Activated CD8-positive, alpha-beta memory T cell treated with anti-CD3 and anti-CD28 coated beads for 1 hour (primary cell): ENCODE data around the gene CELSR1.
"Not testable (repeated sequence)": the region's sequence is repeated elsewhere in the genome, so short reads cannot be mapped to it uniquely, and the experiment has no call there.

Experiments
- DNase-seq, 2 donors: peaks; one replicate each; pipeline ENCODE4 v3.0.0-alpha.2; 2020; ENCODE audit warnings: low read depth in 1 of 2; ENCODE audit errors: extremely low read depth in 1 of 2

Gene CELSR1

DNA sequence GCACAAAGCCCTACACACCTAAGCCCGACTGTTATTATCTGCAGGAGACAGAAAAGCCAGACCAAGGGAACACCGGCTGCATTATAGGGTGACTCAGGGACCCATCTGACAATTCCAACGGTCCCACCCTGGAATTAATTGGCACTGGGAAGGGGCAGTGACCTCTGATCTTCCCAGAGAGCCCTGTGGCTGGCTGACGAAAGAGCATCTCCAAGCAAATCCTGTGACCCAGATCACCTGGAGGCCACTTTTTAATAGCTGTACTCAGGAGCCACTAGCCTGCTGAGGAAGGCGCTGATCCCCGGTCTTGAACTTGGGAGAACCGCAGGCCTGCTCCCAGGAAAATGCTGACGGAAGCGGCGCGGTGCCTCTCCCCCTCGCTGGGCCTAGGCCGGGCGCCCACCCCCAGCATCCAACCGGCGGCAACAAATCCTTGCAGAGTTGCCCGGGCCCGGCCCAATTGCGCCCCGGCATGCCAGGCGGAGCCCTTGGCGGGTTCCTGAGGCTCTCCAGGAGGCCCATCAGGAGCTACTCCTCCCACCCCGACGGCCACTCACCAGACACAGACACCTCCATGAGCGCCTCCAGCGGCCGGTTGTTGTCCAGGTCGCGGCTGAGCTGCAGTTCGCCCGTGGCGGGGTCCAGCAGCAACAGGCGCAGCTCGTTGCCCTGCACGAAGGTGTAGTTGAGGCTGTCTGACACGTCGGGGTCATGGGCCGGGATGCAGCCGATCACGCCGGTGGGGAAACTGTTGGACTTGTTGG, 4.2 kb downstream of the CELSR1 start:
- DNase-seq = no peak

DNA sequence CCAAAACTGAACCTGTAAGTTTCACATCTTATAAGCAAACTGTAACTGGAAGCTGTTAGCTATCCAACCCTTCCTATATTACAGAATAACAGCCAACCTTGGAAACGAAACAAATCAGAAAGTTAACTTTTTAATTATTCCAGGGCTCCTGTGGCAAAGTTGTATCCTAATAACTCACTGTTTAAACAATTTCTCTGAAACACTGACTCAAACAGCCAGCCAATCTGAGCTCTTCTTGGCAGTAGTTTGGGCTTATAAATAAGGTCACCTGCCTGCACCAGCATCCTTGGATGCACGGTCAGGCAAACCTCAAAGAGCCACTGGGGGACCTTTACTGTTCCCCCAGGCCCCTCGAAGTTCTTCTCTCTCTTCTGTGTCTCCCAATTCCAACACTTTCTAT, 5.0 kb downstream of the CELSR1 start:
- no peak for DNase-seq

- DNase-seq = no peak
Measured at GRCh38 chr22:46531581-46532175, 5.7 kb downstream of the CELSR1 start.

- no peak for DNase-seq
Measured at GRCh38 chr22:46528121-46528610, 9.3 kb downstream of the CELSR1 start.

DNA sequence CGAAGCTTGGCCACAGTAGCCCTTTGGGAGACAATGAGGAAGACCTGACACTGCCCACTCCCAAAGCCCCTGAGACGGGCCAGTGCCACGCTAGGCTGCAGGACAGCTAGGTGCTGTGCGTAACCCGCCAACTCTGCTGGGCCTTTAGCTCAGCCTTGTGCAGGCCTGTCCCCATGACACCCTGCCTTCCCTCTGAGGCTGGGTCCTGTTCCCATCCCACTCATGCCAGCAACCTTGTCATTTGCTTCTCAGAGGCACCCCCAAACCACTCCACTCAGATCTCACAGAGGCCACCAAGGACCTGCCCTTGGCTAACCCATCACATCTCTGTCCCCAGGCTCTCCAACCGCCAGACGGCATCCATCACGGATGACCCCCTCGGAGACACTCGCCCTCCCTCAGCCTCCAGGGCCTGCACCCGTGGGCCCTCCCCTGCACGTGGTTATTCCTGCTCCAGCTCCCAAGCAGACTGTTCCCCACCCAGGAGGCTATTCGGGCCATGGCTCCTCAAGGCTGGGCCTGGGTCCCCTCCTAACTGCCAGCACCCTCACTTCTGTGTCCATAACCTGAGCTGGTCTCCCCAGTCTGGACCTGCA, 11.1 kb downstream of the CELSR1 start:
- no peak for DNase-seq

DNA sequence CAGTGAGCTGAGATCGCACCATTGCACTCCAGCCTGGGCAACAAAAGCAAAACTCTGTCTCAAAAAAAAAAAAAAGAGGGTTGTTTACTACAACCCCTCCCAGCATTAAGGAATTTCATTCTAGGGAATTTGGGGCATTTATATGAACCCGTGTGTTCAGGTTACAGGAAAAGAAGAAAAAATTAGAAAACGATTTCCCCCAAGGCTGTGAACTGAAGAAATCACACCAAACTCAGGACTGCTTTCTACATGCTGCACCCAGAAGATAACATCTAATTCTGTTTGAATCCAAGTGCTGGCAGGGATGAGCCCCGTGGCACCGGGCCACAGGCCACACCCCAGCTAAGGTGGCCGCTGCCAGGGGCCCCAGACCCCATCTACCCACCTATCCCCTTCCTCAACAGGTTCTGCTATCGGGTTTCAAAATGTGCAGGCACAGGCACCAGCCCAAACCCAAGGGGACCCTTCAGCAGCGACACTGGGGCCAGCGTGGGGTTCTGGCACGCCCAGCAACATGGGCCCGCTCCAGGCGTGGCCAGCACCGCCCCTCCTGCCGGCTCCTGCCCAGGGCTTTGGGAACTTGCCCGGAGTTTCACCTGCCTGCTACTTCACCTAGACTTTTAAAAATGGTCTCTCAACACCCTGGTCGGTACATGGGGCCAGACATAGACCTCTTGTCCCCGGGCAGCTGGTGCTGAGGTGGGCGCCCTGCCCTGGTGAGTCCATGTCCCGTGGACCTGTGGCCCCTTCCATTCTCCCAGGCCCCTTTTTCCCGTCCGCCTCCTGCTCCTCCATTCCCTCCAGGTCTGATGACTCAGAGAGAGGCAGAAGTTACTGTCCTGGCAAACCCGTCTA, 11.8 kb downstream of the CELSR1 start:
- no peak for DNase-seq

DNA sequence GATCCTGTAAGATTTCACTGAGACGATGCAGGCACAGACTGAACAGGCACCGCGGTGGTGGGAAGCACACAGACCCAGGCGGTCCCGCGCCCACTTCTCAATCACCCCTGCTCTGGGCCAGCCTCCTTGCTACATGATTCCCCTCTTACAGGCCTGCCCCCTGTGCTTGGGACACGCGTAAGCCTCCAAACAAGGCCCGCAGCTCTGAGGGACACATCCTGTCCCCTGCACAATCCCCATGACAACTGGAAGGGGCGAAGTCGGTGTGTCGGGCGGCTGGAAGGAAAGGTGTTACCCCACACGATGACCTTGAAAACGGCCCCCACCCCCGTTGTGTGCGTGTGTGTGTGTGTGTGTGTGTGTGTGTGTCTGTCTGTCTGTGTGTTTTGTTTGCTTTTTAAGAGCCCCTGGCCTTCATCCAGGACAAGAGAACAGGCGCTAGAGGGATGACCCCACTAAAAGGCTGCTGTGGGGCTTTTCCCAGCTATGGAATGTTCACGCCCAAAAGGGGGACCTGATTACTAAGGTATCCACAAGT, 13.1 kb downstream of the CELSR1 start:
- DNase-seq = no peak

- DNase-seq = no peak
Measured at GRCh38 chr22:46522797-46523196, 14.6 kb downstream of the CELSR1 start.

DNA sequence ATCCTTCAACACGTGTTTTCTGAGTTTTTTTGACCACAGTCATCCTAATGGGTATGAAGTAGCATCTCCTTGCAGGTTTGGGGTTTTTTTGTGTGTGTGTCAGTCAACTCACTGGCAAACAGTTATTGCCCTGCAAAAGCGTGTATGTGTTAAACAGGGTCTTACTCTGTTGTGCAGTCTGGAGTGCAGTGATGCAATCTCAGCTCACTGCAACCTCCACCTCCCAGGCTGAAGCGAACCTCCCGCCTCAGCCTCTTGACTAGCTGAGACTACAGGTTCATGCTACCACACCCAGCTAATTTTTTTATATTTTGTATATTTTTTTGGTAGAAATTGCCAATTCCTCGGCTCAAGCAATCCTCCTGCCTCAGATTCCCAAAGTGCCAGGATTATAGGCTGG, 15.4 kb downstream of the CELSR1 start:
- no peak for DNase-seq

DNA sequence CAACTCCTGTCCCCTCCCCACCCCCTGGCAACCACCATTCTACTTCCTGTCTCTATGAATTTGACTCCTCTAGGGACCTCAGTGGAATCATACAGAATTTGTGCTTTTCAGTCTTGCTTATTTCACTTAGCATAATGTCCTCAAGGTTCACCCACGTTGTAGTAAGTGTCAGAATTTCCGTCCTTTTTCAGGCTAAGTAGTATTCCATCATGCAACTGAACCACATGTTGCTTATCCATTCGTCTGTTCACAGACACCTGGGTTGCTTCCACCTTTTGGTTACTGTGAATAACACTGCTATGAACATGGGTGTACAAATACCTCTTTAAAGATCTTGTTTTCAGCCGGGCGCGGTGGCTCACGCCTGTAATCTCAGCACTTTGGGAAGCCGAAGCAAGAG, 16.5 kb downstream of the CELSR1 start:
- no peak for DNase-seq

DNA sequence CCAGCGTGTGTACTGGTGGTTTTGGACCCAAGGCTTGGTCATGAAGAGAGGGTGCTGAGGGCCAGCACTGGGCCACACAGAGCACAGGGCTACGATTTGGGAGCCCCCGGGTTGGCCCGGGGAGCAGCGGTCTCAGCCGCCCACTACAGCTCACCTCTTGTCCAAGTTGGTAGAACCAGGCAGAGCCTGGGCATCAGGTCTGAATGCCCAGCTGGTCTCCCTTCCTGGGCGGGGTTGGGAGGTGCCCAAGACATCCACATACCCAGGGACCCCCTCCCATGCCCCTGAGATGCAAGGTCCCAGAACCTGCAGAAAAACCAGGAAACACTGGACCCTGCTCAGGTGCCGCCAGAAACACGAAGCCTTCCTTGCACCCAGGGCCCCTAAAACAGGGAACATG, 18.0 kb downstream of the CELSR1 start:
- DNase-seq = no peak

GRCh38 chr22:46518542-46519325, 18.7 kb downstream of the CELSR1 start:
- DNase-seq = no peak

- DNase-seq = no peak
Measured at GRCh38 chr22:46518038-46518437, 19.4 kb downstream of the CELSR1 start.

DNA sequence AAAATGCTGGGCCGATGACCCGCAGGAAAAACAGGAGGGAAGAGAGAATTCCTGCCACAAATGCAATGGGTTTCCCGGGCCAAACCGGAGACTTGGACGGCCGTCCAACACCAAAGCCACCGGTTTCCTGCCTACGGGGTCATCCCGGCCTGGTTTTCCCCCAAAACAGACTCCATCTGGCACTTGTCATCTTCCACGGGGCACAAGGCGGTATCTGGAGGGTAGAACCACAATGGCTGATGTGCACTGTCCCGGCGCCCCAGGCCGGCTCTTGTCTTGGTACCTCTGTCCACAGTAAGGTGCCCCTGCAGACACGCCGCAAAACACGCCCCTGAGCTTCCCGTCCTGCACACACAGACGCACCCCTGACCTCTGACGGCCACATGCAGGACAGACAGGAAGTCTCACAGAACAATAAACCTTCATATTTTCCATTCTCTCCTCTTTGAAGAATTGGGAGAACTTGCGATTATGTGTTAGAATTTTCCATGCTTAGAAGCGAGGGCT, 20.1 kb downstream of the CELSR1 start:
- DNase-seq = no peak

- no peak for DNase-seq
Measured at GRCh38 chr22:46516638-46517037, 20.8 kb downstream of the CELSR1 start.

GRCh38 chr22:46516112-46516487, 21.3 kb downstream of the CELSR1 start:
- not testable (repeated sequence) for DNase-seq

- DNase-seq = no peak
Measured at GRCh38 chr22:46515208-46516111, 22.0 kb downstream of the CELSR1 start.

- no peak for DNase-seq
Measured at GRCh38 chr22:46514592-46515207, 22.7 kb downstream of the CELSR1 start.
